A673 (cell line): ENCODE measurements around the gene TLE3. TPM values are rescaled to one million over a fixed set of nuclear protein-coding genes. Genes with fewer than 3 reads are reported as not detected.

Source experiments
- BruUV-seq: library from RNA; stranded (reverse); fragments of 400-500 nt; replicated peaks from 2 replicates; lab custom pipeline; 2021; lab: Mats Ljungman, UMichigan
- CTCF ChIA-PET: fragments of 300-600 bp; sonication (Branson Sonifier 250); formaldehyde crosslinking; loops from one replicate; lab custom pipeline; 2022; ENCODE audit warnings: antibody characterized with exemption; lab: Charles Lee
- POLR2A ChIA-PET: fragments of 300-600 bp; sonication (Branson Sonifier 250); formaldehyde crosslinking; loops from one replicate; lab custom pipeline; 2022; ENCODE audit warnings: antibody characterized with exemption; ENCODE audit not compliant: low non-redundant PET; lab: Charles Lee
- DNase-seq: peaks from one replicate; pipeline ENCODE4 v3.0.0-alpha.2; 2015; ENCODE audit warnings: low spot score
- H3K27ac ChIP-seq: fragments of 200-600 bp; sonication (generic); 2 replicates; pipeline ENCODE4 v1.5.1; 2016; ENCODE audit warnings: mixed run types, low read depth, mild to moderate bottlenecking, mixed read lengths, antibody characterized with exemption, low read length; ENCODE audit not compliant: poor library complexity, severe bottlenecking
- H3K27me3 ChIP-seq: fragments of 200-600 bp; sonication (generic); replicated peaks from 2 replicates; pipeline ENCODE4 v1.6.1; 2017; ENCODE audit warnings: mixed run types, low read depth, mild to moderate bottlenecking, mixed read lengths, antibody characterized with exemption, low read length; ENCODE audit not compliant: insufficient read depth, poor library complexity
- H3K36me3 ChIP-seq: fragments of 200-600 bp; sonication (generic); 2 replicates; pipeline ENCODE4 v1.6.1; 2016; ENCODE audit warnings: mixed run types, mild to moderate bottlenecking, mixed read lengths, antibody characterized with exemption, low read length; ENCODE audit not compliant: insufficient read depth, poor library complexity, severe bottlenecking
- H3K4me1 ChIP-seq: fragments of 200-600 bp; sonication (generic); 2 replicates; pipeline ENCODE4 v1.6.1; 2017; ENCODE audit warnings: mixed run types, mild to moderate bottlenecking, mixed read lengths, antibody characterized with exemption, low read length; ENCODE audit not compliant: insufficient read depth, poor library complexity, severe bottlenecking
- H3K4me3 ChIP-seq: fragments of 200-600 bp; sonication (generic); 2 replicates; pipeline ENCODE4 v1.5.1; 2016; ENCODE audit warnings: low read depth, mixed run types, mild to moderate bottlenecking, mixed read lengths, low read length; ENCODE audit not compliant: poor library complexity, severe bottlenecking
- H3K9me3 ChIP-seq: fragments of 200-600 bp; sonication (generic); 2 replicates; pipeline ENCODE4 v1.6.1; 2016; ENCODE audit warnings: mixed run types, low read depth, mild to moderate bottlenecking, mixed read lengths, antibody characterized with exemption, low read length; ENCODE audit not compliant: poor library complexity, severe bottlenecking
- EZH2 ChIP-seq: fragments of 200-600 bp; sonication (generic); IDR thresholded peaks from 2 replicates; pipeline ENCODE4 v1.6.1; 2017; ENCODE audit warnings: borderline replicate concordance, low read depth, mild to moderate bottlenecking, mixed read lengths, antibody characterized with exemption, low read length; ENCODE audit not compliant: poor library complexity, severe bottlenecking
- intact Hi-C: fragments of 100-400 bp; cut with micrococcal nuclease; formaldehyde crosslinking; loops from one replicate; pipeline ENCODE4 v1.10.0; 2022; ENCODE audit not compliant: unreplicated experiment
- total RNA-seq: library from RNA; stranded (reverse); gene quantifications from 2 replicates; pipeline ENCODE4 v1.2.3, GENCODE V29; 2021
- TF ChIP-seq, protein P1 (sequence below): fragments of 300-800, 200-600 bp; sonication (generic); conservative IDR thresholded peaks from 2 replicates; pipeline ENCODE4 v1.5.1; 2017; ENCODE audit warnings: low read depth, mild to moderate bottlenecking, antibody characterized with exemption, low read length, moderate library complexity, mixed read lengths

The TLE3 gene
- total RNA-seq, 1 experiment from 2014 or later = 90.4 TPM

DNA sequence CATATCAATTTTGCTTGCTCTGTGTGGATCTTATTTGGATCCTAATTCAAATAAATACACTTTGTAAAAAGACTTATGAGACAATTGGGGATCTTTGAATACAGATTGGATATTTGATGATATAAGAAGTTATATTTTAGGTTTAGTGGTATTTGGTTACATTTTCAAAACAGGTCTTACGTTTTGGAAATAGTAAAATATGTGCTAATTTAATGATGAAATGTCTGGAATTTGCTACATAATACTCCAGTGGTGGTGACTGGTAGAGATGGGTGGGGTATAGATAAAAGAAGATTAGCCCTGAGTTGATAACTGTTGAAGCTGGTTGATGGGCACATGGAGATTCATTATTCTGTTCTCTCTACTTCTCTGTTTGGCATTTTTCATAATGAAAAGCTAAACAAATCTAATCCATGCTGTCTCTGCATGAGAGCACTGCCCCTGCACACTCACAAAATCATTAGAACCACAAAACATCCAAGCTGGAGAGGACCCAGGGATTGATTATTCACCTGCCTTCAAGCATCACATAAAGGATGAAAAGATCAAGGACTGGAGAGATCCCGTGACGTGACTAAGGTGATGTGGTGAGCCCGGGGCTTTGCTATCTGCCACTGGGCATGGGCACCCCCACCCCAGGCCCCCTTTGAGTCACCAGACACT is 58.9 kb downstream of the TLE3 start:
- no peak for TF ChIP-seq EZH2
- TF ChIP-seq, protein P1, sequence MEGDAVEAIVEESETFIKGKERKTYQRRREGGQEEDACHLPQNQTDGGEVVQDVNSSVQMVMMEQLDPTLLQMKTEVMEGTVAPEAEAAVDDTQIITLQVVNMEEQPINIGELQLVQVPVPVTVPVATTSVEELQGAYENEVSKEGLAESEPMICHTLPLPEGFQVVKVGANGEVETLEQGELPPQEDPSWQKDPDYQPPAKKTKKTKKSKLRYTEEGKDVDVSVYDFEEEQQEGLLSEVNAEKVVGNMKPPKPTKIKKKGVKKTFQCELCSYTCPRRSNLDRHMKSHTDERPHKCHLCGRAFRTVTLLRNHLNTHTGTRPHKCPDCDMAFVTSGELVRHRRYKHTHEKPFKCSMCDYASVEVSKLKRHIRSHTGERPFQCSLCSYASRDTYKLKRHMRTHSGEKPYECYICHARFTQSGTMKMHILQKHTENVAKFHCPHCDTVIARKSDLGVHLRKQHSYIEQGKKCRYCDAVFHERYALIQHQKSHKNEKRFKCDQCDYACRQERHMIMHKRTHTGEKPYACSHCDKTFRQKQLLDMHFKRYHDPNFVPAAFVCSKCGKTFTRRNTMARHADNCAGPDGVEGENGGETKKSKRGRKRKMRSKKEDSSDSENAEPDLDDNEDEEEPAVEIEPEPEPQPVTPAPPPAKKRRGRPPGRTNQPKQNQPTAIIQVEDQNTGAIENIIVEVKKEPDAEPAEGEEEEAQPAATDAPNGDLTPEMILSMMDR = no peak
- no peak for DNase-seq
- POLR2A ChIA-PET = no interaction called here
- Histone ChIP-seq H3K27me3 (no peaks in the 10 kb centered on the region), H3K27ac (no peak overlapping the region), H3K36me3 (no peaks in the 10 kb centered on the region), H3K9me3 (no peaks in the 10 kb centered on the region), H3K4me1 (peaks cover 6% of the 10 kb centered on the region), H3K4me3 (no peak overlapping the region)
- CTCF ChIA-PET = no interaction called here
- intact Hi-C loops = no loop called here
- no TSS peak for BruUV-seq

DNA sequence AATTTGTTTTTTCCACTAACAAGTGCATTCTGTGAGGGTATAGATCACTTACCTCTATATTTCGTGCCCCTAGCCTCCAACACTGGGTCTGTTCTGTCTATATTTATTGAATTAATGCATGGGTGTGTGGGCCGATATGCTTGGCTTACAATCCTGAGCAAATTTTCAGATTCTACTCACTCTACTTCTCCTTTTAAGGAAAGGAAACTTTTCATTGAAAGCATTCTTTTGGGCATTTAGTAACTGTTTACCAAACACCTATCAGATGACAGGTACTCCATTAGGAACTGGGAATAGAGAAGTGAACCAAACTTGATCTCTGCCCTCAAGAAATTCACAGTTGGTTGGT is 60.5 kb downstream of the TLE3 start:
- Histone ChIP-seq H3K36me3 (no peaks in the 10 kb centered on the region), H3K27me3 (no peaks in the 10 kb centered on the region), H3K4me1 (peaks cover 17% of the 10 kb centered on the region), H3K27ac (no peak overlapping the region), H3K4me3 (no peak overlapping the region), H3K9me3 (no peaks in the 10 kb centered on the region)
- TF ChIP-seq, protein P1 = no peak
- no peak for TF ChIP-seq EZH2
- no TSS peak for BruUV-seq
- CTCF ChIA-PET = no interaction called here
- intact Hi-C loops = no loop called here
- DNase-seq = no peak
- POLR2A ChIA-PET = no interaction called here

DNA sequence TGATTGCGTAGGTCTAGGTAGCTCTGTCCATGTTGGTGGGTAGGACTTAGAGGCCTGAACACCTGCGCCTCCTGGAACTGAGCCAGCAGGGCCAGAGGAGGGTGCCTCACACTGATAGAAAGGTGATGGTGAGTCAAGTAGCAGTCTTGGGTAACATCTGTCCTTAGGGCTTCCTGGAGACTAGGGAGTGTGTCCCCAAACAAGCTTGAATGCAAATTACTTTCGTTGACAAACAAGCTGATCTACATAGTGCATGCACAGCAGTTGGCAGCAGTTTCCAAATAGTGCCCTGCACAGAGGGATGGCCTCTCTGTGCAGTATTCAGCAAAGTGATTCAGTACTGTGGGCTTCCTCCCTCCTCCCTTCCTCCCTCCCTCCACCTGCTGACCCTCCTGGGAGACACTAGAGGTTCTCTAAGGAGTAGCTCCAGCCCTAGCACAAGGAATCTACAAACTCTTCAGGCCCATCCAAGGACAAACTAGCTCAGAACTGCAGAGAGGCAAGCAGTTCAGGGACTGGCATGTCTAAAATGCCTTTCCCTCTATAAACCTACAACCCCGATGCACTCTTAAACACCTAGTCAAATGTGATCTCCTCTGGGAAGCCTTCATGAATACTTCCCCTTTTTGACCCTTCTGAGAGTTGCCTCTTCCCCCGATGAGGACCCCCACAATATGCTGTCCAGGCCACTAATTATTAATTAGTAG is 61.0 kb downstream of the TLE3 start:
- H3K4me1 ChIP-seq = peaks cover 17% of the 10 kb centered on the region
- intact Hi-C loops = no loop called here
- no peak overlapping the region for H3K27ac ChIP-seq
- no peaks in the 10 kb centered on the region for H3K27me3 ChIP-seq
- TF ChIP-seq, protein P1 = no peak
- TF ChIP-seq EZH2 = no peak
- H3K36me3 ChIP-seq = no peaks in the 10 kb centered on the region
- CTCF ChIA-PET = no interaction called here
- no peak overlapping the region for H3K4me3 ChIP-seq
- no TSS peak for BruUV-seq
- POLR2A ChIA-PET = no interaction called here
- DNase-seq = no peak
- no peaks in the 10 kb centered on the region for H3K9me3 ChIP-seq
